GM12891 (cell line): ENCODE measurements around the gene NEURL1B. TPM values are rescaled to one million over a fixed set of nuclear protein-coding genes. Genes with fewer than 3 reads are reported as not detected.

Experiments
- DNase-seq: peaks from one replicate; pipeline ENCODE4 v3.0.0; 2011; ENCODE audit warnings: low spot score; ENCODE audit not compliant: insufficient read length
- FAIRE-seq: peaks from 2 replicates; lab custom pipeline; 2011; peaks lifted over from hg19 to GRCh38; lab: Jason Lieb, UNC
- PAX5 ChIP-seq: IDR thresholded peaks from 2 replicates; pipeline ENCODE4 v1.6.1; 2011; ENCODE audit warnings: low read length, moderate library complexity, mild to moderate bottlenecking; ENCODE audit not compliant: insufficient read depth, severe bottlenecking
- POLR2A ChIP-seq: IDR thresholded peaks from 2 replicates; pipeline ENCODE4 v1.6.1; 2011; ENCODE audit warnings: low read depth, low read length, control low read depth
- POLR2AphosphoS5 ChIP-seq: IDR thresholded peaks from 2 replicates; pipeline ENCODE4 v1.6.1; 2011; ENCODE audit warnings: low read depth, low read length, control low read depth
- POU2F2 ChIP-seq: IDR thresholded peaks from 2 replicates; pipeline ENCODE4 v1.6.1; 2011; ENCODE audit warnings: low read depth, mild to moderate bottlenecking, control low read depth, low read length, moderate library complexity
- SPI1 ChIP-seq: IDR thresholded peaks from 2 replicates; pipeline ENCODE4 v1.6.1; 2011; ENCODE audit warnings: low read depth, low read length, control low read depth
- TAF1 ChIP-seq: IDR thresholded peaks from 2 replicates; pipeline ENCODE4 v1.6.1; 2011; ENCODE audit warnings: low read depth, low read length, control low read depth
- polyA plus RNA-seq: library from polyadenylated mRNA; unstranded; fragments of >200 nt; gene quantifications from one replicate; pipeline ENCODE4 v1.2.1, GENCODE V29; 2012; ENCODE audit warnings: low read depth, missing spikeins, inconsistent platforms; ENCODE audit not compliant: missing spikeins

The NEURL1B gene, protein sequence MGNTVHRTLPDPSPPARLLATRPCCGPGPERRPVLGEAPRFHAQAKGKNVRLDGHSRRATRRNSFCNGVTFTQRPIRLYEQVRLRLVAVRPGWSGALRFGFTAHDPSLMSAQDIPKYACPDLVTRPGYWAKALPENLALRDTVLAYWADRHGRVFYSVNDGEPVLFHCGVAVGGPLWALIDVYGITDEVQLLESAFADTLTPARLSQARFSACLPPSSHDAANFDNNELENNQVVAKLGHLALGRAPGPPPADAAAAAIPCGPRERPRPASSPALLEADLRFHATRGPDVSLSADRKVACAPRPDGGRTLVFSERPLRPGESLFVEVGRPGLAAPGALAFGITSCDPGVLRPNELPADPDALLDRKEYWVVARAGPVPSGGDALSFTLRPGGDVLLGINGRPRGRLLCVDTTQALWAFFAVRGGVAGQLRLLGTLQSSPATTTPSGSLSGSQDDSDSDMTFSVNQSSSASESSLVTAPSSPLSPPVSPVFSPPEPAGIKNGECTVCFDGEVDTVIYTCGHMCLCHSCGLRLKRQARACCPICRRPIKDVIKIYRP
- 0.30 TPM for polyA plus RNA-seq

DNA sequence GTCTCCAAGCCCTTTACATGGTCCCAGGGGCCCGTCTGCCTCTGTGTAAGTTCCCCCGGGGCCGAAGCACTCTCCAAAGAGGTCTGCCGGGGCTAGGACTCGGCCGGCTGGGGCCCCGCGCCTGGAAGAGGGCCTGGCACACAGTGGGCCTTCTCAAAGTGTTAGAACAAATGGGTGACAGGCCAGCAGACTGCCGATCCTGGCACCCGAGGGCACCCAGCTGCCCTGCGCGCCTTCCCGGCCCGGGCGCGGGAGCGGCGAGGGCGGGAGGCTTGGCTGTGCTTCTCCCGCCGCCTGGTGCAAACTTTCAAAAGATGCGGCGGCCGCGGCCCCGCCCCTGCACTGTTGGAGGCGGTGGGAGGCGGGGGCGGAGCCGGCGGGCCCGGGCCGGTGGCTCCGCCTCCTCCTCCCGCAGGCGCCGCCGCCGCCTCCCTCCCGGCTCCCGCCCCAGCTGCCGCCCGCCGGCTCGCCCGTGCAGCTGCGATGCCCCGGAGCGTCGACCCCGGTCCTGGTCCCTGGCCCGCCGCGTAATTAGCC is at the start of gene NEURL1B:
TSS of gene NEURL1B (plus strand) at position 442 of the 537 bp plus-strand sequence. CDS start 144 bp downstream, outside the sequence.
- TF ChIP-seq POLR2AphosphoS5 = no peak
- no peak for TF ChIP-seq POLR2A
- TF ChIP-seq POU2F2 = no peak
- no peak for TF ChIP-seq PAX5
- TF ChIP-seq SPI1 = no peak
- TF ChIP-seq TAF1 = no peak
- FAIRE-seq (peak; percentile 50), DNase-seq (peak; percentile 76)

DNA sequence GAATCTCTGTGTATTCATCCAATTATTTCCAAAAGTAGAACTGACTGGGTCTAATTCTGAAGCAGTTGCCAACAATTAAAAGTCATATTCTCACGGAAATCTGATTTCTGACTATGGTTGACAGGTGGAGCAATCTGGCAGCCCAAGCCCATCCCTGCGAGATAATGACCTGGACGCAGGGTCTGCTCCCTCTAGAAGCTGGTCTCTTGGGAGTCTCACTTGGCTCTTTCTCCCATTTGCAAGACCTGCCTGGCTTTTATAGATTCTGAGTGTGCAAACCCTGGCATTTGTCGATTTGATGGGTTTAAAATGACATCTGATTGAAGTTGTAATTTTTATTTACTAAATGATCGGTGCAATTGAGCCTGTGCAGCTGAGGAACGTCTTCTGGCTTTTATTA is 49.4 kb upstream of the NEURL1B start:
- no peak for DNase-seq
- no peak for FAIRE-seq
- TF ChIP-seq TAF1 (no peak), POLR2A (no peak), POLR2AphosphoS5 (no peak), POU2F2 (no peak), PAX5 (no peak), SPI1 (no peak)

DNA sequence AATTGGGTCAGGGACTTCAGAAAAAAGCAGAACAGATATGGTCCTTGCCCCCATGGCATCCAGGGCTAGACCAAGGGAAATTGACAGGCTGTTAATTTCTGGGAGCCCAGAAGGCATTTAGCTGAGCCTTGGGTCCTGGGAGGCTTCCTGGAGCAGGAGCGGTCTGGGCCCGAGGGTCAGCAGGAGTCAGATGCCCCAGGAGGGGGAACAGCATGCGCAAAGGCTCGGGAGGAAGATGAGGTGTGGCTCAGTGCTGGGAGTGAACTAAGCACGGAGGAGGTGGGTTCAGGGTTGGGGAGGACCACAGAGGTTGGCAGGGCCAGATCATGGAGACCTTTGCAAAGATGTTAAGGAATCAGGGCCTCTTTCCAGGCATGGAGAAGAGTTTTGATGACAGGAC is 48.2 kb upstream of the NEURL1B start:
- TF ChIP-seq PAX5 (no peak), TAF1 (no peak), SPI1 (no peak), POLR2A (no peak), POLR2AphosphoS5 (no peak), POU2F2 (no peak)
- FAIRE-seq (no peak), DNase-seq (no peak)

DNA sequence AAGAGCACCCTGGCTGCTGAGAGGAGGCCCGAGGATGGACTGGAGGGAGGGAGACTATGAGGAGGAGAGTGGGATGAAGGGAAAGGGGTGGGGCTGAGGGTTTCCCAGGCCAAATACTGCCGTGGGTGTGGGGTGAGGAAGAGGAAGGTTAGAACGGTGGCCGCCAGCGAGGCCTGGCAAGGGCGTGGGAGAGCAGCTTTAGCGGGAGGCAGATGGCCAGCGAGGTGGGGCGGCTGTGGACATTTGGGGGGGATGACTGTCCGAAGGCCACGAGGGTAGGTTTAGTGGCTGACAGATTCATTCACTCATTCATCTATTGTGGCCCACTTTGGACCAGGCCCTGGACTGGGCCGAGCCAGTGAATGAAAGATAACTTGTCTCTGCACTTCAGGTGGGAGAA is 47.8 kb upstream of the NEURL1B start:
- DNase-seq (no peak), FAIRE-seq (no peak)
- TF ChIP-seq POLR2A = no peak
- no peak for TF ChIP-seq POLR2AphosphoS5
- TF ChIP-seq PAX5 = no peak
- TF ChIP-seq POU2F2 = no peak
- TF ChIP-seq TAF1 = no peak
- TF ChIP-seq SPI1 = no peak

DNA sequence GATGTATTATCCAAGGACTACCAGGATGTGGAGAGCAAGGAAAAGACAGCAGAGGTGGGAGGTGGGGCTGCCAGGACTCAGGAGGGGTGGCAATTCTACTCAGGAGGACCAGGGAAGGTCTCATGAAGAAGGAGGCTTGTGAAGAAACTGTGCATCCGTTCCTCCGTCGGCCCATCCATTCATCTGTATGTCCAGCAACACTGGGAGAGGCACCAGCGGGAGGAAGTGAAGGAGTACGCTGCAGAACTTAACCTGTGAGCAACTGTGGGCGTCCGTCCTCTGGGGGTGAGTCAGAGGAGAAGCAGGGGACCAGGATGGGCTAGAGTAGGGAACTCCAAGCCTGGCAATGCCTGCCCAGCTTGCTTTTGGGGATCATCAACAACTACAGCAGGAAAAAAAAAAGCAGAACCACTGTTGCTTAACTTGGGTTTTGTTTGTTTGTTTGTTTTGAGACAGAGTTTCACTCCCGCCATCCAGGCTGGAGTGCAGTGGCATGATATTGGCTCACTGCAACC is 47.3 kb upstream of the NEURL1B start:
- TF ChIP-seq POU2F2 (no peak), SPI1 (no peak), TAF1 (no peak), POLR2AphosphoS5 (no peak), POLR2A (no peak), PAX5 (no peak)
- DNase-seq (no peak), FAIRE-seq (no peak)

DNA sequence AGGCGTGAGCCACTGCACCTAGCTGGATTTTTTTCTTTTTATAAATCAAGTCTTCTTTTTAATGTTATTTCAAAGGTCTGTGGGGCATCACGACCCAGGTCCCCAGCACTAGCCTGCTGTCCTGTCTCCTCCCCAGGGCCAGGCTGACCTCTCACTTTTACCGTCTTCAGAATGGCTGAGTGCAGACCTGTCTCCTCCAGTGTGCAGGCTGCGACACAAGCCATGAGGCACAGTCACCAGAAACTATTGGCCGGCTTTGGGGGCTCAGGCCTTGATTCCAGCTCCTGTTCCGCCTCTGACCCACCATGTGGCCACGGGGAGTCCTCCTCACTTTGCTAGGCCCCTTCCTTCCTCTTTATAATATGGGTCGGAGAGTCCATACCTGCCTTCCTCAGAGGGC is 46.6 kb upstream of the NEURL1B start:
- TF ChIP-seq TAF1 (no peak), SPI1 (no peak), PAX5 (no peak), POLR2AphosphoS5 (no peak), POLR2A (no peak), POU2F2 (no peak)
- FAIRE-seq = no peak
- no peak for DNase-seq

DNA sequence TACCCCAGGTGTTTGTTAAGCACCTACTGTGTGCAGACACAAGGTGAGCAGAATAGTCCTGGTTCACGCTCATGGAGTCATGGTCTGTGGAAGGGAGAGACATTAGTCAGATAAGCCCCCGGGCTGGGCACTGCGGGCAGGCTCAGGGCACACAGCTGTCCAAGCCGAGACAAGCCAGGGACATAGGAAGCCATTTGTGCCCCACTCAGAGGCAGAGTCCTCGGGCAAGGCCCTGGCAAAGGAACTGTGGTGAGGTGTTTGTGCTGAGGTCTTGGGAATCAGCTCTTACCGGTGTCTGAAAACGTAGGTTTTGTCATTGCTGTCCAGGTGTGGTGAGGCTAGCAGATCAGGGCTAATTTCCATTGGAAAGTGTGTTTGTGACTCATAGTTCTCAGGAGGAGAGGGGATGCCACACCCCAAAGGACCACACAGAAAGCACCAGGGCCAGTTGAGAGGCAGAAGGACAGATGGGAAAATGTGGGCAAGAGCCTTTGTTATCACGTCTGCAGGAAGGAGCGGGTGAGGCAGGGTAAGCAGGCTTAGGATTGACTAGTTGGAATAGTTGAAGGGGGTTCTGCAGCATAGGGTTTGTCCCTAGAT is 46.1 kb upstream of the NEURL1B start:
- no peak for FAIRE-seq
- TF ChIP-seq POLR2A (no peak), POU2F2 (no peak), POLR2AphosphoS5 (no peak), SPI1 (no peak), PAX5 (no peak), TAF1 (no peak)
- DNase-seq = no peak

DNA sequence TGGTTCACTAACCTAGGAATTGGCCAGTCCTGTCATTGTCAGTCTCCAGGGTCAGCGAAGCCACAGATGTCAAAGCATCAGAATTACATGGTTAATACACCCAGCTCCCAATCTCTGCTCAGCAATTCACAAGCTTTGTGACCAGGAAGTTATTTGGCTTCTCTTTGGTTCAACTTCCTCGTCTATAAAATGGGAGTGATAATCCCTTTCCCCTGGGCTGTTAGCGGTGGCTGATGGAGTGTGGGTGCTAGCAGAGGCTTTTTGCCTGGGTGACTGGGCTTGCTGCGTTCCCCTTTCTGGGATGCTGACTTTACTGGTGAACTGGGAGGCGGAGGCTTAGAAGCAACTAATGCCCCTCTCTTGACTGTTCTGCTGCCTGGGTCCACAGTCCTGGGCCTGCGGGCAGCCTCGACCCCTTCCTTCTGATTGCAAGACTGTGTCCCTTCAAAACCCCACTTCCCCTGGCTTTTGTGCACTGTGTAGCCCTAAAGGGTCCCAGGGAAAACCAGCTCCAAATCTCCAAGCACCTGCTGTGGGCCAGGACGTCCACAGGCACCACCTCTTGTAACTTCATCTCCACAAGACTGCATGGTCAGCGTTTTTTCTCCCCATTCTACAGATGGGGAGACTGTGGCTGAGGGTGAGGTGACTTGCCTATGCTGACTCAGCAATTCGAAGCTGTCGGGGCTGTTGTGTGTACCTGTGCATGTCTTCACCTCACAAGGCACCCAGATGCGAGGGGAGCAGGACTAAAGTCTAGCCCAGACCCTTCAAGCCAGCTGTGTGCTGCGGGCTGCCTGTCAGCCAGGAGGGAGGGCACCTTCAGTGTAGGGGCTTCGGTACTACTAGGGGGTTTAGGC is 45.2 kb upstream of the NEURL1B start:
- FAIRE-seq = no peak

More for the DNA sequence above, 45.2 kb upstream of the NEURL1B start:
- TF ChIP-seq TAF1 = no peak
- TF ChIP-seq POU2F2 = no peak
- no peak for DNase-seq
